ENCODE measurements around the gene PLP1.
"Not testable (repeated sequence)": the region's sequence is repeated elsewhere in the genome, so short reads cannot be mapped to it uniquely, and the experiment has no call there.

The PLP1 gene

DNA sequence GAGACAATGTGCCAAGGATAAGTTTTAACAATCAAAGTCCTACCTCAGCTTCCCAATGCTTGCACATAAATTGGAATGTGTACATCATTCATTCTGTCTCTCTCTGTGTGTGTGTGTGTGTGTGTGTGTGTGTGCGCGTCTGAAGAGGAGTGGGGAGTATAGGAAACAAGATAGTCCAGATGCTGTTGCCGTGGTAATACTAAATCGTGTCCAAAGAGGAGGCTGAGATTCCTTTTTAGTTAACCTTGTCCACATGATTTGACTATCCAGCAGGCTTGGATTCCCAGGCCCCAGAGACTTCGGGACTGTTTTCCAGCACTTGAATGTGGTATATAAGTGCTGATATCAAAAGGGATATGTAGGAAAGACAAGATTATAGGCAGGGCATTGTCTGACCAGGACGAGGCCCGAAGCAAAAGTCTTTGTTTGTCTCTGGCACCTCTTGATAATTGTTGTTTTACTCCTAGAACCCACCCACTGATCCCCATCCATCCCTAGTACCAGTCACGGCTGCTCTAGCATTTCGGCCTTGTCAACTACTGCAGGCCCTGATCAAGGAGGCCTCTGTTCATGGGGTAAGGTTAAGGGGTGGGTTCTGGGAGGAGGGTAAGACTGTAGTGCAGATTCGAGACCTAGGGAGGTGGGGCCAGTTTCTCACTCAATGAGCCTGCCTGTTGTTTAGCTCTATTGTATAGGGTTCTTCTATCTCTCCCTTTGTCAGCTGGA lies 3.9 kb downstream of the PLP1 start:
- DNase-seq (ENCODE audit: low read depth in 1 of 2, low spot score in 1 of 2), result no peak

DNA sequence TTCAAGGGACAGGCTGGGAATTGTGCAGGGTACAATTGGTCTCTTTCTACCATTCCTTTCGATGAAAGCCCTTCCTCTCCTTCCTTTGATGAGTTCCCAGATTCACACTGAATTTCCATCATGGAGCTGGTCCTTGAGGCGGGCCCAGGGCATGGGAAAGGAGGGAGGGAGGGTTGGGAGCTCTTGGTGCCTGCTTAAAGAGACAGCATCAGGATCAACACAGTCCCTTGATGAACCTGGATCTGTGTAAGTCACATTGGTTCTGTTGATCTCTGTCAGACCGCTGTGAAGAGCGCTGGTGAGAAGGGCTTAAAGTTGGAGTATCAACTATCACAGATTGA lies 4.4 kb downstream of the PLP1 start:
- no peak for DNase-seq (ENCODE audit: low read depth in 1 of 2, low spot score in 1 of 2)

DNA sequence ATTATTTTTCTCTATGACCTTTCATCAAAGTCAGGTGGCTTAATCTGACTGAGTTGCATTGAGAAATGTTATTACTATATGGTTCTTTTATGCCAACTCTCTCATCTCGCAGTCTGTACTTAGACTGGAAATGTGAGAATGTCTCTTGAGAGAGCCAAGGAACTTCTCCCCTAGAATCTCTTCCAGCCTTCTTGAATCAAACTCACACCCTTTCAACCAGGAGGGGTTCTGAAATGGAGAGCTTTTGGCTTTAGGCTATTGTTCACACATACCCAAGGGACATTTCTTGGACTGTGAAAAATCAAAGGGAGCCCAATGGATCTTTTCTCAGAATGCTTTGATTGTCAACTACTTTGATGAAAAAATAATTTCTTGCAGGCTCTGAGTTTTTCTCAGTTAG lies 5.1 kb downstream of the PLP1 start:
- no peak for DNase-seq (ENCODE audit: low read depth in 1 of 2, low spot score in 1 of 2)

DNA sequence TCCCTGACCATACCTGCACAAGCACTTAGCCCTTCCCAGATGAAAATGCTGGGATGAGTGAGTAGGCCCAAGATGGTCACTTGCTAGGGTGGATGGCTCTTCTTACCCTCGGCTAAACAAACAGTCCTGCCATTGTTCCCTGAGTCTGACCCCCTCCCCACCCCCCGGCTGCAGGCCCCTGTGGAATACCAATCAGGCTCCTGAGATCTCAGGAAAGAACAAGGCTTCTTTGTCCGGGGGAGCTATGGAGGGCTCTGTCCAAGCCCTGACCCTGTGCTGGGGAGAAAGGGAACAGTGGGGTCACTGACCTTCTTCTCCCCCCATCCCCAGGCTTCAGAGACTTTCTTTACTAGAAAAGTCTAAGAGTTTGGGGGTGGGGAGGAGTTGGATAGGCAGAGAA lies 6.0 kb downstream of the PLP1 start:
- DNase-seq (ENCODE audit: low read depth in 1 of 2, low spot score in 1 of 2), result no peak

DNA sequence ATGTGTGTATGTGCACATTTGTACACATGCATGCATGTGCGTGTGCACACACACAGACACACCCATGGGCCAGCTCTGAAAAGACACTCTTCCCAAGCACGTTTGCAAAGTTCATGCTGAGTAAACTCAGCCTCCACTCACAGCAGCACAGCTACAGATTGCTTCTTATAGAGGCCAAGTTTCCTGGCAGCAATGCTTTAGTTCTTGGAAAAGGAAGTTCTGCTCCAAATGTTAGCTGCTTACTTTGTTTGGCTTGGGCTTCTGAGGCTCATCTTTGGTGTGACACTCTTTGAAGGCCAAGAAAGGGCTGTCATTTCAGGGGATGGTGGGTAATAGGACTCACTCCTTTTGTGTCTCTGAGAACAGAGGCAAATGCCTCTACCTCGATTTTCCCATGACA lies 6.6 kb downstream of the PLP1 start:
- no peak for DNase-seq (ENCODE audit: low read depth in 1 of 2, low spot score in 1 of 2)

DNA sequence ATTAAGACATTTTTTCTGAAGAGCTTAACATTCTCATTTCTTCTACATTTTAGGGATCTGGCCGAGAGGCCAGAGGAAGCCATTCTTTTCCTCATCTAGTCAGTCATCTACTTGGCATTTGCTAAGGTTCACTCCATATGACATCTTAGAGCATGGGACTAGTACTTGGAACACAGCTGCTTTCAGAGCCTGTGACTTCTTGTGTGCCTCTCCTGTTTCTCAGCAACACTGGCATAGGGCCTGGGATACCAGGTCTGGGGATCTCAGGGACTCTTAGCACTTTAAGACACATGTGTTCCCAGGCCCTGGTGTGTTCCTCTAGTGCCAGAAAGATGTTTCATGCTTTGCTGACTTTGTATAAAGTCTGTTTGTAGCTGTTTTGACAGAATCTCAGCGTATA lies 7.3 kb downstream of the PLP1 start:
- DNase-seq (ENCODE audit: low read depth in 1 of 2, low spot score in 1 of 2), result no peak

DNA sequence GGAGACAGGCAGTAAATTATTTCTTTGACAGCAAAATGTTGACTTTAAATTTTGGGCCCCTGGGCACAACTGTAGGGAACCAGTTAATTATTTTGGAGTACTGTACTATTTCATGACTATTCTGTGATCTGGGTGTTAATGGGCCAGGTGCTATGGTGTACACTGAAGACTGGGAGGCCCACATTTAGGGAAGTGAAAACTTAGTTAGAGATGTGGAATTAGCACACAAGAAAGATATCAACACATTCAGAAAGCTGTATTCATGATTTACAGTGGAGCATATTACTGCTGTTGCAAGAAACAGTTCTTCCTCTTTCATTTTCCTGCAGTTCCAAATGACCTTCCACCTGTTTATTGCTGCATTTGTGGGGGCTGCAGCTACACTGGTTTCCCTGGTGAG lies 12.4 kb downstream of the PLP1 start:
- no peak for DNase-seq (ENCODE audit: low read depth in 1 of 2, low spot score in 1 of 2)

DNA sequence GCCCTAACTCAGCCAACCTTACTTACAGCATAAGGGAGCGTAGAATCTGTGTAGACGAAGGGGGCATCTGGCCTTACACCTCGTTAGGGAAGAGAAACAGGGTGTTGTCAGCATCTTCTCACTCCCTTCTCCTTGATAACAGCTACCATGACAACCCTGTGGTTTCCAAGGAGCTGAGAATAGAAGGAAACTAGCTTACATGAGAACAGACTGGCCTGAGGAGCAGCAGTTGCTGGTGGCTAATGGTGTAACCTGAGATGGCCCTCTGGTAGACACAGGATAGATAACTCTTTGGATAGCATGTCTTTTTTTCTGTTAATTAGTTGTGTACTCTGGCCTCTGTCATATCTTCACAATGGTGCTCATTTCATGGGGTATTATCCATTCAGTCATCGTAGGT lies 14.6 kb downstream of the PLP1 start:
- no peak for DNase-seq (ENCODE audit: low read depth in 1 of 2, low spot score in 1 of 2)

DNA sequence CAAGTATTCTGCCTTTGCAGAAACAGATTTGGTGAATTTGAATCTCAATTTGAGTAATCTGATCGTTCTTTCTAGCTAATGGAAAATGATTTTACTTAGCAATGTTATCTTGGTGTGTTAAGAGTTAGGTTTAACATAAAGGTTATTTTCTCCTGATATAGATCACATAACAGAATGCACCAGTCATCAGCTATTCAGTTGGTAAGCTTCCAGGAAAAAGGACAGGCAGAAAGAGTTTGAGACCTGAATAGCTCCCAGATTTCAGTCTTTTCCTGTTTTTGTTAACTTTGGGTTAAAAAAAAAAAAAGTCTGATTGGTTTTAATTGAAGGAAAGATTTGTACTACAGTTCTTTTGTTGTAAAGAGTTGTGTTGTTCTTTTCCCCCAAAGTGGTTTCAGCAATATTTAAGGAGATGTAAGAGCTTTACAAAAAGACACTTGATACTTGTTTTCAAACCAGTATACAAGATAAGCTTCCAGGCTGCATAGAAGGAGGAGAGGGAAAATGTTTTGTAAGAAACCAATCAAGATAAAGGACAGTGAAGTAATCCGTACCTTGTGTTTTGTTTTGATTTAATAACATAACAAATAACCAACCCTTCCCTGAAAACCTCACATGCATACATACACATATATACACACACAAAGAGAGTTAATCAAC lies 15.3 kb downstream of the PLP1 start:
- DNase-seq (ENCODE audit: low read depth in 1 of 2, low spot score in 1 of 2), result no peak

DNA sequence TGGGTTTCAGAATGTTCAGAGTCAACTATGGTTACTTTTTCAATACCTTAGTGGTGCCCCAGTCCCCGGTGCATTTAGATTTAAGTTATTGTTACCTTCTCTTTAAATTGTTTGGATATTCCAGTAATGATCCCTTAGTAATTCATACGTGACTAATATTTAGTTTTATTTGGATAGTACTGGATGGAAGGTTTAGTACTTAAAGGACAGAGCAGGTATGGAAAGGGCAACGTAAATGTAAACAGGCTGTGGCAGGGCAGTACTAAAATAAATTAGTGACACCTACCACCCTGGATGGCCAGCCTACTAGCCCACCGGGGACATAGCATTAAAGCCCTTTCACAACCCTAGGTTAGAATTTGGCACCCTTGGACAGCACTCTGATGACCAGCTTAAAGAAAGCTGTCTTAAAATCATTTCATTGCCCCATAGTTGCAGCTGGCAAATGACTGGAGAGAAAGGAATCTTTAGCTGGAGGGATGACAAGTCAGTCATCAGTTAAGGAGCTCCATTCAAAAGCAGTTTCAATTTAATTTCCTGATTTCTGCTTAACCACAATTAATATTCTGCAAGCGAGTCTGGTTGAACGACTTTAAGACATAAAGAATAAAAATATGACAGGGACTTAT lies 16.4 kb downstream of the PLP1 start:
- DNase-seq (ENCODE audit: low read depth in 1 of 2, low spot score in 1 of 2), result no peak

DNA sequence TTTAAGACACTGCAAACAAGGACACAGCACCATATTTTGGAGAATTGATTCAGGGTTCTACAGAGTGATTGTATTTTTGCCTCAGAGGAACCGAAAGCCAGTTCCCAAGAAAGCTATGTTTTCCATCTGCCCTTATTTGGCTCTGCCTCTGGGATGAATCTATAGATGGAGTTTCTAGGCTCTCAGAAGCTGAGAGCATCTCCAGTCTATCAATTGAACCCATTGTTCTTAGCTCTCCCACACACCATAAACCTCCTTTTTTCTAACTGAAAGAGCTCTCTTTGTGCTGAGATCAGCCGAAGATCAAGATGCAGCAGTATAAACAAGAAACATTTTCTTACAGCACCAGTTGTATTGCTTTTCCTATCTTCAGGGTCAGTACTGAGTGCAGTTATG lies 16.9 kb downstream of the PLP1 start:
- no peak for DNase-seq (ENCODE audit: low read depth in 1 of 2, low spot score in 1 of 2)

DNA sequence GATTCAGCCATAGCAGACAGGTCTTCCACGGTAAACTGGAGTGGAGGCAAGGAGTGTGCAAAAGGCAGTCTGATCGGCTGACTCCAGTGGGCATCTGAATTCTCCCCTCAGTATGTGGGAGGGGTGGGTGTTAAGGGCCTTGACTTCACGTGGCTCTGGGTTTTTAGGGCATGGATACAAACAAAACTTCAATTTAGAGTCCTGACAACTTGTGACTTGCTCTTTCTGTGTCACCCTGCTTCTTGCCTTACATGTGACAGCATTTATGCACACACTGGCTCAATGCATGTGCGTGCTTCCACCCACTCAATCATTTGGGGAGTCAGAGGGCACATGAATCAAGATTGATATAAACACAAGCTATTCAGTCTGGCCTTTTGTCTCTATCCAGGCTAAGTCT lies 17.5 kb downstream of the PLP1 start:
- DNase-seq (ENCODE audit: low read depth in 1 of 2, low spot score in 1 of 2), result no peak

DNA sequence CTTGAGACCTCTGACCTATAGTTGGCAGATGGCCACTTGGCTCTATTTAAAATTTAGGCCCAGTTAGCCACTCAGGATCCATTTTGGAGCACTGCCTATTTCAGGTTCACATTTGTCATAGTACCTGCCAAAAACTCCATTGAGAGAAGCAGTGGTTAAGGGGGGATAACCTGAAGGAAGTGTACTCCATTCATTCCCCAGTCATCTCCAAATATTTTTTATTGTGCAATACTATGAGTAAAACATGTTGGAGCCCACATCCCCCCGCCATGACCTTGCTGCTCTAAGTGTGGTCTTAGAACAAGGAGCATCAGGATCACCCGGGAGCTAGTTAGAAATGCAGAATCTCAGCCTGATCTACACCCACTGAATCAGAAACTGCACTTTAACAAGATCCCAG lies 21.1 kb downstream of the PLP1 start:
- no peak for DNase-seq (ENCODE audit: low read depth in 1 of 2, low spot score in 1 of 2)

DNA sequence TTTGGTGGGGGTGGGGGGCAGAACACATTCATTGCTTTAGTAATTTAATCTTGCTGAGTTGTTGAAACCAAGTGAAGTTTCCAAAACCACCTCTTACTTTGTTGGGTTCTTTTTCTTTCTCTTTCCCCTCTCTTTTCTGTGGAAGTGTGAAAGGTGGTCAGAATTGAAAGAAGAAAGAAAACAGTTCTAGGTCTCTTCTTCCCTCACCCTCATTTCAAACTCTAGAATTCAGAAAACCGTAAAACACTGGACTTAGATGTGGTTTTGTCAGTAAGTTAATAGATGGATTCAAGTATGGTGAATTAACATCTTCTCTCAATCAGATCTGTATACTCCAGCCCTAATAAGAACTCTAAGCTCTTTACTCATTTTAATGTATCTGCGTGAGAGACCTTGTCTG lies 23.7 kb downstream of the PLP1 start:
- no peak for DNase-seq (ENCODE audit: low read depth in 1 of 2, low spot score in 1 of 2)

DNA sequence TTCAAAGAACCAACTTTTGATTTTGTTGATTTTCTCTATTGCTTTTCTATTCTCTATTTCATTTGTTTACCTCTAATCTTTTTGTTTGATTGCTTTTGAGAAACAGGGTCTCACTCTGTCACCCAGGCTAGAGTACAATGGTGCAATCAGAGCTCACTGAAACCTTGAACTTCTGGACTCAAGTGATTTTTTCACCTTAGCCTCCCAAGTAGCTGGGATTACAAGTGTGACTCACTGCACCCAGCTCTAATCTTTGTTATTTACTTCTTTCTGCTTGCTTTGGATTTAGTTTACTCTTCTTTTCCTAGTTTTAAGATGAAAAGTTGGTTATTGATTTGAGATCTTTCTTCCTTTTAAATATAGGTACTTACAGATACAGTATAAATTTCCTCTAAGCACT lies 29.2 kb downstream of the PLP1 start:
- no peak for DNase-seq (ENCODE audit: low read depth in 1 of 2, low spot score in 1 of 2)

DNA sequence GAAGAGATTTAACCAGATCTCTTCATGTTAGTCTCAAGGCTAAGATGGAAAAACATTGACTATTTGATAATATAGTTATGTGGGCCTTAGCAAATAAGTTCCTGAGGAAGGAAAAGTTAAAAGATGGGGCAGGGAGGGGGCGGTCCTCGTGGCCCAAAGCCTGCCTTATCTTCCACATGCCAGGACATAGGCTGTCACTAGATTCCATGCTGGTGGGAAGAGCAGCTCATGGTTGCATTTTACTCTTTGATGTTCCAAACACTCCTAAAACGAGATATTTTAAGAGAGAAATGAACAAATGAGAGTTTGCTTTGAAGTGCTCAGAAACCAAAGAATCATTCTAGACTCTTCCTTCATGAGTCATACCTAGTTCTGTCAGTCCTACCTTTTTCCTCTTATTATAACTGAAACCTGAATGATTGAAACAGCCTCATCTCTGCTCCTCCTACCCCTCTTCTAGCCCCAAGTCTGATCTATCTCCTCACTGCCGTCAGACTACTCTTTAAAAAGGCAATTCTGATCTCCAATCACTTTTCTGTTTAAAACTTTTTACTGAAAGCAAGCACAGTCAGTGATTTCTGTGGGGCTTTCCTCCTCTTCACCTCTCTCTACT lies 30.3 kb downstream of the PLP1 start:
- DNase-seq (ENCODE audit: low read depth in 1 of 2, low spot score in 1 of 2), result no peak

DNA sequence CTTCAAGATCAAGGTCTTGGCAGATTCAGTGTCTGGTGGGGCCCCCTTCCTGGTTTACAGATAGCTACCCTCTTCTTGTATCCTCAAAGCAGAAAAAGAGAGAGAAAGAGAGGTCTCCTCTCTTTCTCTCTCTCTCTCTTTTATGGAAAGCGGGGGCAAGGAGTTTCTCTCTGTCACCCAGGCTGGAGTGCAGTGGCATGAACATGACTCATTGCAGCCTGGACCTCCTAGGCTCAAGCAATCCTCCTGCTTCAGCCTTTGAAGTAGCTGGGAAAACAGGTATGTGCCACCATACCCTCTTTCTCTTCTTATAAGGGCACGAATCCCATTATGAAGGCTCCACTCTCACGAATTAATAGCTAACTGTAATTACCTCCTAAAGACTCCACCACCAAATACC lies 35.2 kb downstream of the PLP1 start:
- DNase-seq (ENCODE audit: low read depth in 1 of 2, low spot score in 1 of 2), result no peak

DNA sequence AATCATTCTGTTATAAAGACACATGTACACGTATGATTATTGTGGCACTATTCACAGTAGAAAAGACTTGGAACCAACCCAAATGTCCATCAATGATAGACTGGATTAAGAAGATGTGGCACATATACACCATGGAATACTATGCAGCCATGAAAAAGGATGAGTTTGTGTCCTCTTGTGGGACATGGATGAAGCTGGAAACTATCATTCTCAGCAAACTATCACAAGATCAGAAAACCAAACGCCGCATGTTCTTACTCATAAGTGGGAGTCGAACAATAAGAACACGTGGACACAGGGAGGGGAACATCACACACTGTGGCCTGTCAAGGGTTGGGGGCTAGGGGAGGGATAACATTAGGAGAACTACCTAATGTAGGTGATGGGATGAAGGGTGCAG lies 40.5 kb downstream of the PLP1 start:
- DNase-seq (ENCODE audit: low read depth in 1 of 2, low spot score in 1 of 2), result not testable (repeated sequence)

DNA sequence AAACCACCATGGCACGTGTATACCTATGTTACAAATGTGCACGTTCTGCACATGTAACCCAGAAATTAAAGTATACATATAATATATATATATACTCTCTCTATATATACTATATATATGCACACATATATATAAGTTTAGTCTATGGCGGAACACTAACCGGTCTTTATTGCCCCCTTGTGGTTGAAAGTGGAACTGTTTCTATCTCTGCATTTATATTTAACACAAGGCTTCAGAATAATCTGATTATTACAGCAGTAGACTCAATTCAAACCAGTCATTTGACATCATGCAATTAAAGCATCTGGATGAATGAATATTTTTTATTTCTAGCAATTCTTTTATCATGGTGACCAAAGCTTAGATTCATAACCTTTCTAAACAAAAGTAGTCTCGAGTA lies 40.9 kb downstream of the PLP1 start:
- peak in 1 of 2 donors; percentile 25 for DNase-seq (ENCODE audit: low read depth in 1 of 2, low spot score in 1 of 2)

DNA sequence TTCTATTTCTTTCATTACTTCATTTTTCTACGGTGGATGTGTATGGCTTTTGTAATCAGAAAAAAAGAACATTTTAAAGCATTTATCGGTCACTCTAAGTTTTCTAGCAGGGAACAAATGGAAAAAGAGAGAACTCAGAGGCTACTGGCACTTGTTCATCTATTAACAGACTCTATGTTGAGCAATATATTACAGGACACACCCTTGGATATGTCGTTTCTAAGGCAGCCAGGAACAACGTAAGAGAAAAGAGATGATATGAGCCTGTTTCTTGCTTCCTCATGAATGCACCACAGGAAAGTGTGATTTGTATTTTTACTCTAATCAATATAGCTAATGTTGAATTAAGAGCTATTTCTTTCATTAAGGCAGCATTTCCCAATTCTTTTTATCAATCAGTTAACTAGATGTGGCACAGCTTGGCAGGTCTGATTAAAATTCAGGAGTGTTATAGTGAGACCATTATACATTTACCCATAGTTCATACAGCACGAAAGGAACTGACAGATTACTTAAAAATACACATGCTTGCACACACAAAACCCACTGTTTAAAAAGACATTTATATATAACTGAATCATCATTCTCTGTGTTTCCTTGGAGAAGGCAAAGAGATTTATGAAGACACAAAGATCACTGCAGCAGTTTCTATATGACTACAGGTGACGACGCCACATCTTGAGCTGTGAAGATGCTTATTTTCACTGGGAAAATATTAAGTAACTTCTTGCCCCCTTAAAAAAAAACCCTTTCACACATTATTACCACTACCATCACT lies 42.4 kb downstream of the PLP1 start:
- no peak for DNase-seq (ENCODE audit: low read depth in 1 of 2, low spot score in 1 of 2)

DNA sequence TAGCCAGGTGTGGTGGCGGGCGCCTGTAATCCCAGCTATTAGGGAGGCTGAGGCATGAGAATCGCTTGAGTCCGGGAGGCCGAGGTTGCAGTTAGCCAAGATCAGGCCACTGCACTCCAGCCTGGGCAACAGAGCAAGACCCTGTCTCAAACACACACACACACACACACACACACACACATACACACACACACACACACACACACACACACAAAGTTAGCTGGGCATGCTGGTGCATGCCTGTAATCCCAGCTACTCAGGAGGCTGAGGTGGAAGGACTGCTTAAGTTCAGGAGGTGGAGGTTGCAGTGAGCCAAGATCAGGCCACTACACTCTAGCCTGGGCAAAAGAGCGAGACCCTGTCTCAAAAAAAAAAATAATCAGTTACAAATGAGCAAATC lies 44.2 kb downstream of the PLP1 start:
- DNase-seq (ENCODE audit: low read depth in 1 of 2, low spot score in 1 of 2), result not testable (repeated sequence)

DNA sequence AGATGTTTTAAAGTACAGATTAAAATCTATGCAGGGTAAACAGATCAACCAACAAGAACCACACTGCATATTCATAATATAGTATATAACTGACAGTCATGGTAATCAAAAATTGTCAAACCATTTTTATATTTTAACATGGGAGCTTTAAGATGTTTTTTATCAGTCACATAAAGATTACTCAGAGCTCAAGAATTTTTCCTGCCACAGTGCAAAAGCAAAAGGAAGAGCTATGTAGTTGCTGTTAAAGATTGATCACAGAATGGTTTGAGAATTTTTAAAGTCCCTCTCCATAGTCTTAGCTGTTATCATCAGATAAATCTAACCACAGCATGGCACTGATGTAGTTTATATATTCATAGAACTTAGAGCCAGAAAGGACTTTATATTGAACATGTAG lies 47.0 kb downstream of the PLP1 start:
- no peak for DNase-seq (ENCODE audit: low read depth in 1 of 2, low spot score in 1 of 2)

All from activated CD4-positive, alpha-beta T cell treated with anti-CD3 and anti-CD28 coated beads, Interleukin-2, amount 50 U/mL, for 24 hours (primary cell).